Measurements from ENCODE around the gene RUSC2.
A peak's percentile ranks its signal among the peaks of the same experiment; 100 is the strongest.
"Not testable (repeated sequence)": the region's sequence is repeated elsewhere in the genome, so short reads cannot be mapped to it uniquely, and the experiment has no call there.

RUSC2 gene

DNA sequence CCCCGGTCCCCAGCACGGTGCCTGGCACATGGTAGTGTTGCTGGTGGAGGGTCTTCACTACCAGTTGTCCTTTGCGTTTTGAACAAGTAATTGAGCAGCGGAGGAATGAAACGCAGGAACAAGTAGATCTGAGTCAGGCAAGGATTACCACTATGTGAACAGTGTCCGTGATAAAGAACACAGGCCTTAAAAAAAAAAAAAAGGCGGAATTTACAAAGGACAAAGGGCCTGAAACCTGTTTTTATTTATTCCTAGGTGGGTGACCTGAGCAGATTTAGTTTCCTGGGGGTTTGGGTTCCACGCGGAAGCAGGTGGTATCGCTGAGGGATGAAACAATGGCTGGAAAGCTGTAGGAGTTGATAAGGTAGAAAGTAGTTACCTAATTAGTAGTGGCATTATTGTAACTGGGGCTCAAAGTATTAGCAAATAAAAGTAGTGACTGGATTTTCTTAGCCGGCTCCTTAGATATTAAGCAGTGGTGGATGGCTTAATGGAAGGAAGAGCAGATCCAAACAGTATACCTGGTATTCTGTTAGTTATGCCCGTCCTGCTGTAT is 1.1 kb downstream of the RUSC2 start:
- no peak for DNase-seq

DNA sequence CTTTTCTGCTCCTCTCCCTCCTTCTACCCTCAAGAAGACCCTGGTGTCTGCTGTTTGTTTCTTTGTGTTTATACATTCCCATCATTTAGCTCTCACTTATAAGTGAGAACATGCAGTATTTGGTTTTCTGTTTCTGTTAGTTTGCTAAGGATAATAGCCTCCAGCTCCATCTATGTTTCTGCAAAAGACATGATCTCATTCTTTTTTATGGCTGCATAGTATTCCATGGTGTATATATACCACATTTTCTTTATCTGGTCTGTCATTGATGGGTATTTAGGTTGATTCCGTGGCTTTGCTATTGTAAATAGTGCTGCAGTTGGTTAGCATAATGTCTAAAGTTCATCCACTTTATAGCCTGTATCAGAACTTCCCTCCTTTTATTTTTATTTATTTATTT is 3.2 kb downstream of the RUSC2 start:
- DNase-seq: not testable (repeated sequence)

DNA sequence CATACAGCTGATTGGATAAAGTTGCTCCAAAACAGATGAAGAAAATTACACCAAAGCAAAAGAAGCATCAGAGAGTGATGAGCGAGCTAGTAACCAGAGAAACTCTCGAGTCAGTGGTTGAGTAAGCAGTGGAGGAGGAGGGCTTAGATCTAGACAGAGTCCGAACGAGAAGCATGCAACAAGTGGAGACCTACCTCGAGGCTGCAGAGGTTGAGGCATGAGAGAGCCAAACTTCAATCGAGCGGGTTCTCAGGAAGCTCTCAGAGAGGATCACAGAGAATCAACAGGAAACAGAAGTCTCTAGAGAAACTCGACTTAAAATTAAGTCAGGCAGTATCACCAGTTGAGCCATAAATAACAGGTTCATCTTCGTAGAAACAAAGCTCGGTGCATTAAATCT is 6.1 kb downstream of the RUSC2 start:
- no peak for DNase-seq

DNA sequence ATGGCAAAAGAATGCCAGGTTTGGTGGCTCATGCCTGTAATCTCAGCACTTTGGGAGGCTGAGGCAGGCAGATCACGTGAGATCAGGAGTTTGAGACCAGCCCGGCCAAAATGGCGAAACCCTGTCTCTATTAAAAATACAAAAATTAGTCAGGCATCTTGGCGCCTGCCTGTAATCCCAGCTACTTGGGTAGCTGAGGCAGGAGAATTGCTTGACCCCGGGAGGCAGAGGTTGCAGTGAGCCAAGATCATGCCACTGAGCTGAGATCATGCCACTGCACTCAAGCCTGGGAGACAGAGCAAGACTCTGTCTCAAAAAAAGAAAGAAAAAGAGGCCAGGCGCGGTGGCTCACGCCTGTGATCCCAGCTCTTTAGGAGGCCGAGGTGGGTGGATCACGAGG is 8.3 kb downstream of the RUSC2 start:
- DNase-seq: not testable (repeated sequence)

DNA sequence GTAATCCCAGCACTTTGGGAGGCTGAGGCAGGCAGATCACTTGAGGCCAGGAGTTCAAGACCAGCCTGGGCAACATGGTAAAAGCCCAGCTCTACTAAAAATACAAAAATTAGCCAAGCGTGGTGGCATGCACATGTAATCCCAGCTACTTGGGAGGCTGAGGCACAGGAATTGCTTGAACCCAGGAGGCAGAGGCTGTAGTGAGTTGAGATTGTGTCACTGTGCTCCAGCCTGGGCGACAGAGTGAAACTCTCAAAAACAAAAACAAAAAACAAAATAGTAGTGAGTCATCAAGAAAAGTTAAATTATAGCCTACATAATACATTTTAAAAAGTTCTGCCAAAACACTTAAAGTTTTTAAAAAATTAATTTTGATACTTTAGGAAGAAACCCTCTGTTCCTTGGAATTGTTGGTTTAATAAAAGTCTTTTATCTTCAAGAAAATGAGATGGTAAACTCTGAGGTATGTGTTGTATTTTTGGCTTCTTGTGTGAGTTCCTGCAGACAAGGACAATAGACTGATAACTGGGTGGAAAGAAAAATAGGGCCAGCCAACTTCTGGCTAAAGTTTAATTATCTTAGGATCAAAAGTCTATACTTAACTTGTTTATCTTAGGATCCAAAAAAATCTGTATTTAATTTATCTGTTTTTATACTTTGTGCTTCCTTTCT is 9.3 kb downstream of the RUSC2 start:
- DNase-seq: no peak

DNA sequence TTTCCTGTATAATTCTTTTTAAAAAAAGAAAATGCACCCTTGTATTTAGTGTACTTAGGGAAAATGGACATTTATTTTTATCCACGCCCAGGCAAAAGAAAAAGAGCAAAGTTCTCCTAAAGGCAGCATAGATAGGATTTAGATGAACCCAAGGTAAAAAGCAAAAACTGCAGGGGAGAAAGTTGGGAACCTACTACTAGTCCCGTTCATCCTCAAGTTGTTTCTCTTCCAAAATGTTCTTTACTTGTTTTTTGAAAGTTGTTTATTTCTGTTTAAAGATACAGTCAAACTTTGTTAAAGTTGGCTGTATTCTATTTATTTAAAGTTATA is 9.8 kb downstream of the RUSC2 start:
- DNase-seq: no peak

DNA sequence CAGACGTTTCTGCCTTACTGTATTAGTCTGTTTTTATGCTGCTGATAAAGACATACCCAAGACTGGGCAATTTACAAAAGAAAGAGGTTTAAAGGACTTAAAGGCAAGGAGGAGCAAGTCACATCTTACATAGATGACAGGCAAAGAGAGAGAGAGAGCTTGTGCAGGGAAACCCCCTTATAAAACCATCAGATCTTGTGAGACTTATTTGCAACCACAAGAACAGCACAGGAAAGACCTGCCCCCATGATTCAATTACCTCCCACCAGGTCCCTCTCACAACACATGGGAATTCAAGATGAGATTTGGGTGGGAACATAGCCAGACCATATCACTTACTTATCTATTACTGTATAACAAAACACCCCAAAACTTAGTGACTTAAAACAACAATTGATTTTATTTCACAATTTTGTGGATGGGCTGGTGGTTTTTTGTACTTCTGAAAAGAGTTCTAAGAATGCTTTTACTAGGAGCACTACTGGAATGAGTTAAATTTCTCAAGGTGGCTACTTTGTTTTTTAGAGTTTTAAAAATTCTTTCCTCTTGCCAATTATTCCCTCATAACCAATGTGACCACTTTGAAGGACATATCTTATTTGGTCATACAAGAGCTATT is 10.3 kb downstream of the RUSC2 start:
- DNase-seq: no peak

DNA sequence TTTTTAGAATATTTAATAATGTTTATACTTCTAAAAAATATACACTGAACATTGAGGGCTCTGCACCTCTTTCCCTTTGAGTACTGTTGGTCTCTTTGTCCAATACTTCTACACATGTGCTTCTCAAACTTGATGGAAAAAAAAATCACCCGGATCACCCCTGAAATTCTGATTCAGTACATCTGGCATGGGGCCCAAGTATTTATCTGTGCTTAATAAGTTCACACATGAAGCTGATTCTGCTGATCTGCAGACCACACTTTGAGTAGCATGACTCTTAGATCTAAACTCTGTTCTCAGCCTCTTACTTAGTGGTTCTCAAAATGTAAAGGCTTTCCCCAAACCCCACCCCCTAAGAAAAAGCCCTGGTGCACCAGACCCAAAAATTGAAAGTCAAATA is 12.0 kb downstream of the RUSC2 start:
- peak; percentile 39 for DNase-seq

DNA sequence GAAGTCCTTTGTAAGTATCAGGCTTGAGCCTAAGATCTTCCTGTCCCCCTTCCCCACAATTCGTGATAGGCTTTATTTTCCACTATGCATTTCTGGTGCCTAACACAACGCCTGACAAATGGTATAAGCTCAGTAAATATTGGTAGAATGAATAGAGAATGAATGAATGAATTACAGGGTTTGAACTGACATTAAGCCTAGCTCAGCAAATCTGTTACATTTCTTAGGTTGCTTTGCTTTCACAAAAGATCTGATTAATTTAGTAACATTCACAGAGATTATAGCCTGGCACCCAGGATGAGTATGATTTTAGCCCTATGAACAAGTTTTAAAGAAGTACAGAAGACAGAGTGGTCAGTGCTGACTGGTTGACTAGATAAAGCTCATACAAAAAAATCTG is 16.4 kb downstream of the RUSC2 start:
- DNase-seq: no peak

DNA sequence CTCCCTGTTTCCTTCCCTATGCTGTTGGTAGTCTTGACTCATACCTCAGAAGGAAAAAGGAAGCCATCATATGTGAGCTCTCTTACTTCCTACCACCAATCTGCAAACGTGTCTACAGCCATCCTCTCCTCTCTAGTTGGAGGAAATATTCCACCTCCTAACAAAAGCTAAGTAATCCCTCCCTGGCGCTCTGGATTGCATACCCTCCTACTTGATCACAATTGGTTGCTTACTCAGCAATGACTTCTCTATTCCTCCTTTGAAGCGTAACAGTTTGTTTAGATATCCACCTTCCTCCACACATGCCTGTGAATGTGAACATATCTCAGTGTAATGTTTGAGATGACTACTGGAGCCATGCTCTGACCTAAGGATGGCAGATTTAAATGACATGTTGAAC is 18.2 kb downstream of the RUSC2 start:
- no peak for DNase-seq

DNA sequence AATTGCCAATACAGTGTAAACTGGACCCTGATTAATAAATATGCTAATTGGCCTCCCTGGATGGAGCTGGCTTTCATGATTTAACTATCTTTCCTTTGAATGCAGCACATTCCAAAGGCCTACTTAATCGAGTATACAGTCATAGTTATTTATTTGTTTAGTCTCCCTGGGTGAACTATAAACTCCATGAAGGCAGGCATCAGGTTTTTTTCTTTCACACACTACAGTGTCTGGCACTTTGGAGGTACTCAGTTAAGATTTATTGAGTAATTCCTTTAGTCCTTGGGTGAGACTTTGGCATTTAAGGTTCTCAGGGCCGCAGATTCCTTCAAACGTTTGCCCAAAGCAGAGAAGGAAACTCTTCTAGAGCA is 20.5 kb downstream of the RUSC2 start:
- no peak for DNase-seq

DNA sequence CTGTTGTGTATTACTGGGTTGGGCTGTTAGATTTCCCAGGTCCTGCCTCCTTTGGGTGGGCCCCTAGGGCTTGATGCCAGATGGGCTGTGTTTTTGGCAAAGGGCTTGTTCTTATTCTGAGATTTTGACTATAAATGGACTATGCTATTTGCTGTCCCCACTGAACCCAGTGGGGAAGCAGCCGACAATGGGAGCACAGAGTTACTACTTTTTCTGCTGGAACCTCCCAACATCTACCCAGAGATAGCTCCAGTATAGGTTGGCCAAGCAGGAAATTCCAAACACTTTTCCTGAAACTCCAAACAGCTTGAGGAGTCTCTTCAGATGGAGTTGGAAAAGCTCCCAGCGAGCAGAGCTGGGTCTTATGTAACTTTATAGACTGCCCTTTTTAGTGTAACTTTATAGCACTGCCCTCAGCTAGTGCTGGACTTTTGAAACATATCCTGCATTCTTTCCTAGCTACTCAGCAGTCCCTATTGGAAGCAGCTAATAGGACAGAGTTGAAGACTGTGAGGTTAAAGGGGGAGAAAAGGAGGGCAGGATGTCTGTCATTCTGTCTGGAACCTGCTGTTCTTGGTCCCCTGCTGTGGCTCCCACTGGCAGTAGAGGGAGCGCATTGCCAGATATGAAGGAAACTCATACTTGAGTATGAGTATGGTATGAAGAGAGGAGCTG is 21.0 kb downstream of the RUSC2 start:
- DNase-seq: no peak

DNA sequence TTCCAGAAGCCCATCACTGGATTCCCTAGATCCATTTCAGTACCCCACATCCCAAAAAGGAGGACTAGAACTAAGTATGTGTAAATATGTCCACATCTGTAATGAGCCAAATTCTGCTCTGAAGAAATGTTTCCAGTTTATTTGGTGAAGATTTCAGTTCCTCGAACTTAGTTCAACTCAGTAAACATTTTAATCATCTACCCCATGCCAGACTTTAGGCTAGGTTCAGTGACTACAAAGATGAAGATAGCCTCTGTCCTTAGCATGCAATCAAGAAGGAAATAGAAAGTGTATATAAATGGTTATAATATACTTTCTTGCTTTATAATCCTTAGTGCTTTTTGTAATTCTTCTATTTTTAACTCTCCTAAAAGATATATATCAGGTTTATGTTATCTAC is 21.5 kb downstream of the RUSC2 start:
- DNase-seq: no peak

DNA sequence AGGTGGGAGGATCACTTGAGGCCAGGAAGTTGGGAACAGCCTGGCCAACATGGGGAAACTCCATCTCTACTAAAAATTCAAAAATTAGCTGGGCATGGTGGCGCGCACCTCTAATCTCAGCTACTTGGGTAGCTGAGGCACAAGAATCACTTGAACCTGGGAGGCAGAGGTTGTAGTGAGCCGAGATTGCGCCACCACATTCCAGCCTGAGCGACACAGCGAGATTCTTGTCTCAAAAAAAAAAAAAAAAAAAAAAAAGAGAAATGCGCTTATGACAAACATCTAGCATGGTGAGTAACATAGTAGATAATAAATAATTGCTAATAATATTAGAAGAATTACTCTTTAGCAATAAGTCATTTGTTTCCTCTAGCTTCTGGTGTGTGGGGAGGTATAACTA is 25.9 kb downstream of the RUSC2 start:
- DNase-seq: no peak

DNA sequence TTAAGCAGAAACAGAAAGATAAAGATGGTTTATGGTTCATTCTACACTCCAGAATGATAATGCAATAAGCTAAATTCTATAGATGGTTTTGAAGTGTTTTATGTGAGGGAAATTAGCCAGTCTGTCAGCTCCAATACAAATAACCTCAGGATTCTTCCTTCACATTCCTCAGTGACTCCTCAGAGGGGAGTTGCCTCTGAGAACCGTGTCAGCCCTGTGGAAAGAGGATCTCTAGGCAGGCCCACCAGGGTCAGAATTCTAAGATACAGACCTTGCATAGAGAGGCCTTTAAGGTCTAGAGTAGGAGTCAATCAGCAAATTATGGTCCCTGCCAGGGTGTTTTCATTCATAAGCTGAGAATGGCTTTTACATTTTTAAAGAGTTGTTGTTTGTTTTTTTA is 26.6 kb downstream of the RUSC2 start:
- no peak for DNase-seq

DNA sequence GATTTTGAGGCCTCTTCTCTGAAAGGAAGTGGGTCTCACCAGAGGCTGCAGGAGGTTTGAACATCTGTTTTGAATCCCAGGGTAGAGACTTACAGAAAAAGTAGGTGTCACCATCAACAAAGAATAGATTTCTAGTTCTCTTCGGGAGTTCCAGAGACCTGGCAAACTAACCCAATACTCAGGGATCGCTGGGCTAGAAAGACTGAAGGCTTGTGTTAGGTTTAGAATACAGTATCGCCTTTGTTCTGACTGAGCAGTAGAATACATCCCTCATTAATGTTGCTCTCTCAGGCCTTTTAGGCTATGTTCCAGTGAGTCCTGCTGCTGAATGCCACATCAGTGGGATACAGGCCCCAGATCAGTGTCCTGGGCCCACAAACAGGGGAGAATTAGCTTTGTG is 27.2 kb downstream of the RUSC2 start:
- no peak for DNase-seq

DNA sequence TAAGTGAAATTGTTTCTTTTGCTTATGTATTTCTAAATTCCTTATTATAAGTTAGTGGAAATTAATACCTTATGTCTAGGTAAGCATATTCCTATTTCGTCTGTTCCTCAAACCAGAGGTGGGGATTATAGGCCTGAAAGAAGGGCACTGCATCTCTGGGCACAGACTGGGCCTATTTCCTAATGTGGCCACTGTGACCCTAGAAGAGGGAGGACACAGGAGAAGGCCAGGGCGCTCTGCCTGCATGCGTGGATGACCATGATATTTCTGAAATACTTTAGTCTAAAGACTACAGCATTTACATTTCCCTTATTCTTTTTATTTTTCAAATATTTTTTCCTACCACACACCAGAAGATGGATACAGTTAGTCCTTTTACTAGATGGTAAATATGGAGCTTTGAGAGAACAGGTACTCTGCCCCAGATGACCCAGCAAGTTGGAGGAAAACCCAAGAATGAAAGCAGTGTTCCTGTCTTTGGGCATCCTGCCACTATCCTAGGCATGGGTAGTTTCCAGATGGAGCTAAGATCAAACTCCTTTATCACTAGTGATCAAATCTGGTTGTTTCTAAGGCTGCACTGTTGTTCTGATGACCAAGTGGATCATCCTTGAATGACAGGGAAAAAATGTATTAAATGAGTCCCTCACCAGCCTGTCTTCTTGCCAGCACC is 27.8 kb downstream of the RUSC2 start:
- DNase-seq: no peak

DNA sequence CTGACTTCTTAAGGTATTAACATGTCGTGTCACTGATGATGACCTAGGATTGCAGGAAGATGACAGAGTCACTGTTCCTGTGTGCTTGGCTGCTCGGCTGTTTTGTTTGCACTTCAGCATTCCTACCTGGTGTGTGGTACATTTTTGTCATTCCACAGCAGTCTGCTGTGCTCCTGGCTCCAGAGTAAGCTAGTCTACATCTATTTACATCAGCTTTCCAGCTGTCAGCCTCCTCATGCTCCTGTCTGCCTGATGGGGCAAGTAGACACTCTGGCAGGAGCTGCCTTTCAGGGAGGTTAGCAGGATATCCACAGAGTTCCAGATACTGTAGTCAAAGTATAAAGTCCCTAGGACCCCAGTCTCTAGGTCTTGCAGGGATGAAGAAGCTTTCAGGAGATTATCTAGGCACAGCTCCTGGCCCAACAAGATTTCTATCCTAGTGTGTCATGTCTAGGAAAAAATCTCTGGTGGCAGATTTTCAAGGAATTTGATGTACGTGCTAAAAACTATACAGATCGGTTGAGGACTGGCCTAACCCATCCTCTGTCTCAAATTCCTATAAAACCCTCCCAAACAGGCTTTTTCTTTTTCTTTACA is 28.4 kb downstream of the RUSC2 start:
- DNase-seq: no peak

DNA sequence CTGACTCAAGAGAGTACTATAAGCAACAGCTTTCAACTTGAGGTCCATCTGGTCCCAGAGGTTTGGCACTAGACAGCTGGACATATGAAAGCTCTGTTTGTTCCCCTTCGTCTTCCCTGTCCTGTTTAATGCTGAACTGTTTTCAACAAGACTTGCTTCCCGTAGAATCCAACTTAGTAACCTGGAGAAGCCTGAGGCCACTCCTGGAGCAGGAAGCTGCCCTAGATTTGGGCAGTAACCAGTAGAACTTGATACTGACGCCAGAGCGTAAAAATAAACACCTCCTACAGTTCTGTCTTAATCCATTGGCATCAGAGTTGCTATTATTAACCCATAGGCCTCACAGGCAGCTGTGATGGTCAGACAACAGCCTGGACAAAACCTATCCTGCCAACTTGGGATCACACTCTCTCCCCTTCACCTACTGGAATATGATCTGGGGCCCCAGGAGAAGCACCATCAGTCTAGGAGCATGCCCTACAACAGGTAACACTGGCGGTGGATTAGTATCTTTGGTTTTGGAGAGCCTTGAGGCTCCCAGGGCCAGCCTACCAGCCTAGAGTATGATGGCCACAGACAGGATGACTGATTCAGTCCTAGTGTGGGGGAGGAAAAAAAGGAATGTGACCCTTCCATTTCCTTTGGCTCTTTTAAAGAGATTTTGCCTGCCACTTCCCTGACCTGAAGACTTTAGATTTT is 29.2 kb downstream of the RUSC2 start:
- DNase-seq: no peak

DNA sequence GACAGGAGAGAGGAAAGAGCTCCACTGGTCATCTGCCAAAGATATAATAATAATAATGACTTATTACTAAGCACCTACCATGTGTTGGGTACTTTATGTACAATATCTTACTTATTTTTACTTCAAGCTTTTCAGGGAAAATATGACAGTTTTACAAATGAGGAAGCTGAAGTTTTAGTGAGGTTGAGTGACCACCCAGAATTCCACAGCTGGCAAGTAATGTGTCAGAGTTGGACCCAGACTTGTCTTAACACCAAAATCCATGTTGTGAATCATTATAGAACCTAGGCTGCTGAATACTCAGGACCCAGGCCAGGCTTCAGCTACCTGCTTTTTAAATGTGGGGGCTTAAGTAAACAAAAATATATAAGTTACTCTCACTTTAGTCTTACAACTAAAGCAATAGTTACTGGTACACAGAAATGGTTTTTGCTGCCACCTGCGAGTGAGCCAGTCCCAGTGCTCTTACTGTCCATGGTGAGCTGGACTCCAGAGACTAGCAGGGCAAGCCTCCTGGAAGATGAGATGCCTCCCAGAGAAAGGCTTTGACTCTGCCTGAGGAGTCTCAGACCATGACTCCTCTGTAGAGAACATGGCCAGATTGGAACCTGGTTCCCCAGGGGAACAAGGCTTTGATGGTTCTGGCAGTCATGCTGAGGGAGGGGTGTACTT is 29.9 kb downstream of the RUSC2 start:
- peak; percentile 39 for DNase-seq

DNA sequence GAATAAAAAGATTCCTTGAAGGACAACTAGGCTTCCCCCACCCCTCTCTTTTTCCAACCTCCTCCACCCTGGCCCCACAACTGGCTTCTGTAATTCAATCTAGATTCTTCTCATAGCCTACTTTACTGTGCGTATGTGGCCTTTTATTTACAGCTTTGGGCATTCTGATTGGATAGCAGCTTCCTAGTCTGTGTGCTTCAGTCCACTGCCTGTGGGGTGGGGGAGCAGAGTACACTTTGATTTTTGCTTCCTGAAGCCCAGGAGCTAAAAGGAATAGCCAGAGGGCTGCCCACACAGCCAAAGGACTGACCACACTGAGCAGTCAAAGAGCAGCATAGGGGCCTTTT is 30.4 kb downstream of the RUSC2 start:
- DNase-seq: no peak

DNA sequence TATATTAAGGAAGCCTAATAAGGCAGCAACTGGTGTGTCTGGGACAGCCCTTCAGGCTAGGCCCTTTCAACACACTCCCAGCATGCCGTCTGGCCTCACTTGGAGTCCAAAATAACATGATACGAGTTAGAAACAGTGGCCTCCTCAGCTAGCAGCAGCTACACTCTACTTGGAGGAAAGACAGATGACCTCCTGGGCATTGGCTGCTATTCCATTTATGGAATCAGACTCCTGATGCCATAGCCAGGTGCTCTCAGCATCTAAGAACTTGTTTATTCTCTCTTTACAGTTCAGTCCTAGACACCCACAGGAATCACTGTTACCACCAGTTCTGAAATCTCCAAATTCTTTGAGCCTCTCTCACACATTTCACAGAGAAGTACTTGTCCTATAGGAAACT is 31.8 kb downstream of the RUSC2 start:
- DNase-seq: no peak

Data from hematopoietic multipotent progenitor cell treated with erythropoietin and hydrocortisone succinate and interleukin-3 and kit ligand, for 6 days (in vitro differentiated cells).